ENCODE measurements around the gene FAF1.
A peak's percentile ranks its signal among the peaks of the same experiment; 100 is the strongest.

Gene FAF1

GRCh38 chr1:50611675-50612074 lies 348.4 kb downstream of the FAF1 start:
- DNase-seq, result peak; percentile 21

- DNase-seq, result no peak
Measured at GRCh38 chr1:50610563-50610962, 349.5 kb downstream of the FAF1 start.

GRCh38 chr1:50609508-50609907 lies 350.6 kb downstream of the FAF1 start:
- DNase-seq, result no peak

GRCh38 chr1:50605186-50605875 lies 354.7 kb downstream of the FAF1 start:
- peak; percentile 39 for DNase-seq

GRCh38 chr1:50604580-50604979 lies 355.5 kb downstream of the FAF1 start:
- DNase-seq, result no peak

GRCh38 chr1:50603274-50604271 lies 356.5 kb downstream of the FAF1 start:
- no peak for DNase-seq

GRCh38 chr1:50599546-50599945 lies 360.5 kb downstream of the FAF1 start:
- DNase-seq, result no peak

GRCh38 chr1:50595874-50596273 lies 364.2 kb downstream of the FAF1 start:
- DNase-seq, result no peak

- no peak for DNase-seq
Measured at GRCh38 chr1:50593515-50593914, 366.6 kb downstream of the FAF1 start.

GRCh38 chr1:50591598-50591997 lies 368.5 kb downstream of the FAF1 start:
- no peak for DNase-seq

GRCh38 chr1:50582346-50582745 lies 377.7 kb downstream of the FAF1 start:
- no peak for DNase-seq

- DNase-seq, result no peak
Measured at GRCh38 chr1:50570066-50570468, 390.0 kb downstream of the FAF1 start.

- DNase-seq, result no peak
Measured at GRCh38 chr1:50568782-50569181, 391.3 kb downstream of the FAF1 start.

GRCh38 chr1:50566405-50566804 lies 393.7 kb downstream of the FAF1 start:
- no peak for DNase-seq

GRCh38 chr1:50564417-50564816 lies 395.6 kb downstream of the FAF1 start:
- DNase-seq, result no peak

- no peak for DNase-seq
Measured at GRCh38 chr1:50562106-50562505, 398.0 kb downstream of the FAF1 start.

GRCh38 chr1:50559421-50559820 lies 400.6 kb downstream of the FAF1 start:
- no peak for DNase-seq

- no peak for DNase-seq
Measured at GRCh38 chr1:50553921-50554320, 406.1 kb downstream of the FAF1 start.

GRCh38 chr1:50548243-50548642 lies 411.8 kb downstream of the FAF1 start:
- DNase-seq, result no peak

- no peak for DNase-seq
Measured at GRCh38 chr1:50542362-50542761, 417.7 kb downstream of the FAF1 start.

GRCh38 chr1:50538476-50538875 lies 421.6 kb downstream of the FAF1 start:
- no peak for DNase-seq

GRCh38 chr1:50531601-50532000 lies 428.5 kb downstream of the FAF1 start:
- DNase-seq, result no peak

- DNase-seq, result no peak
Measured at GRCh38 chr1:50531027-50531426, 429.0 kb downstream of the FAF1 start.

- no peak for DNase-seq
Measured at GRCh38 chr1:50529510-50529909, 430.6 kb downstream of the FAF1 start.

Measured in activated CD4-positive, alpha-beta T cell treated with anti-CD3 and anti-CD28 coated beads, Interleukin-2, amount 50 U/mL, for 16 hours (primary cell).